ENCODE measurements around the gene SGPL1. TPM values are rescaled to one million over a fixed set of nuclear protein-coding genes. Genes with fewer than 3 reads are reported as not detected.

Gene SGPL1
- total RNA-seq, 1 experiment from 2014 or later: 69.4 TPM

- peaks cover 84% of the 10 kb centered on the region for H3K79me2 ChIP-seq (ENCODE audit: insufficient read depth, low read length)
- H2AFZ ChIP-seq (ENCODE audit: low read depth, low read length, poor library complexity, severe bottlenecking): no peak overlapping the region
- H3K4me3 ChIP-seq (replicated peaks in 1 of 2; ENCODE audit: low read depth in 1 of 2, low read length in 2 of 2): no peak overlapping the region
- CTCF ChIA-PET: no interaction called here
- DNase-seq (ENCODE audit: low read depth, low spot score) (no peak), ATAC-seq (no peak)
- no peaks in the 10 kb centered on the region for H3K9me3 ChIP-seq (ENCODE audit: control insufficient read depth in 1 of 2, insufficient read depth in 1 of 2, low read depth in 1 of 2, low read length in 2 of 2)
- RAD21 ChIA-PET (ENCODE audit: low non-redundant PET in 1 of 2, low total read pairs in 2 of 2, uncharacterized antibody in 2 of 2, unreplicated experiment in 2 of 2): no interaction called here
- no peak overlapping the region for H3K4me2 ChIP-seq (ENCODE audit: low read length)
- H3K4me1 ChIP-seq (ENCODE audit: control insufficient read depth in 1 of 2, insufficient read depth in 2 of 2, low read length in 2 of 2): peaks cover 0 to 26% of the 10 kb centered on the region in 2 experiments; a peak in 2 of 4 replicates
- no peak overlapping the region for H3K9ac ChIP-seq (ENCODE audit: low read length)
- H3K36me3 ChIP-seq (ENCODE audit: control insufficient read depth in 1 of 2, insufficient read depth in 2 of 2, low read length in 2 of 2): peaks cover 0 to 4% of the 10 kb centered on the region in 2 experiments; a peak in 2 of 4 replicates
- no TSS peak for BruUV-seq (replicated peaks)
- TF ChIP-seq POLR2A (IDR thresholded peaks at IDR 0.05; ENCODE audit: borderline replicate concordance, extremely low read depth, insufficient read depth, insufficient read length) (no peak), EZH2phosphoT487 (IDR thresholded peaks at IDR 0.05; ENCODE audit: borderline replicate concordance) (no peak), ZFX (IDR thresholded peaks at IDR 0.05) (no peak), ZNF274 (IDR thresholded peaks at IDR 0.05; ENCODE audit: low read depth, low read length) (no peak)
- POLR2A ChIA-PET: no interaction called here
- intact Hi-C loops (cut with micrococcal nuclease): no loop called here
- peaks cover 5% of the 10 kb centered on the region; the same call in 1 of the 2 replicates for H4K20me1 ChIP-seq (ENCODE audit: insufficient read depth)
- no peaks in the 10 kb centered on the region for H3K9me2 ChIP-seq (ENCODE audit: insufficient read depth)
- H3K27me3 ChIP-seq (ENCODE audit: insufficient read depth, low read length): no peaks in the 10 kb centered on the region
- no peak overlapping the region for H3K27ac ChIP-seq (ENCODE audit: low read depth, low read length)
Measured at GRCh38 chr10:70828923-70829322, 13.2 kb downstream of the SGPL1 start.

- no TSS peak for BruUV-seq (replicated peaks)
- Histone ChIP-seq H2AFZ (ENCODE audit: low read depth, low read length, poor library complexity, severe bottlenecking) (no peak overlapping the region), H3K27me3 (ENCODE audit: insufficient read depth, low read length) (no peaks in the 10 kb centered on the region), H3K79me2 (ENCODE audit: insufficient read depth, low read length) (peaks cover 88% of the 10 kb centered on the region), H4K20me1 (ENCODE audit: insufficient read depth) (peaks cover 5% of the 10 kb centered on the region; the same call in 1 of the 2 replicates), H3K4me1 (ENCODE audit: control insufficient read depth in 1 of 2, insufficient read depth in 2 of 2, low read length in 2 of 2) (peaks cover 0 to 26% of the 10 kb centered on the region in 2 experiments; a peak in 2 of 4 replicates), H3K36me3 (ENCODE audit: control insufficient read depth in 1 of 2, insufficient read depth in 2 of 2, low read length in 2 of 2) (peaks cover 0 to 4% of the 10 kb centered on the region in 2 experiments; a peak in 1 of 4 replicates), H3K27ac (ENCODE audit: low read depth, low read length) (no peak overlapping the region), H3K4me3 (replicated peaks in 1 of 2; ENCODE audit: low read depth in 1 of 2, low read length in 2 of 2) (no peak overlapping the region), H3K9me3 (ENCODE audit: control insufficient read depth in 1 of 2, insufficient read depth in 1 of 2, low read depth in 1 of 2, low read length in 2 of 2) (no peaks in the 10 kb centered on the region), H3K9me2 (ENCODE audit: insufficient read depth) (no peaks in the 10 kb centered on the region), H3K9ac (ENCODE audit: low read length) (no peak overlapping the region), H3K4me2 (ENCODE audit: low read length) (no peak overlapping the region)
- no peak for DNase-seq (ENCODE audit: low read depth, low spot score)
- RAD21 ChIA-PET (ENCODE audit: low non-redundant PET in 1 of 2, low total read pairs in 2 of 2, uncharacterized antibody in 2 of 2, unreplicated experiment in 2 of 2): no interaction called here
- ATAC-seq: no peak
- intact Hi-C loops (cut with micrococcal nuclease): no loop called here
- no peak for TF ChIP-seq YY1 (IDR thresholded peaks at IDR 0.05; ENCODE audit: extremely low read depth, insufficient replicate concordance, low read depth, low read length)
- no peak for TF ChIP-seq MAX (IDR thresholded peaks at IDR 0.05)
- TF ChIP-seq ZBTB33 (IDR thresholded peaks at IDR 0.05; ENCODE audit: extremely low read depth, insufficient replicate concordance, low read length): no peak
- CTCF ChIA-PET: no interaction called here
- POLR2A ChIA-PET: no interaction called here
Measured at GRCh38 chr10:70829543-70829942, 13.8 kb downstream of the SGPL1 start.

All from HCT116 (cell line).